Keratinocyte (primary cell): ENCODE measurements around the gene PEX16.

Source experiments
- CTCF ChIP-seq, 3 experiments: IDR thresholded peaks in 1 of 3; conservative IDR thresholded peaks in 1 of 3; optimal IDR thresholded peaks in 1 of 3; 2 replicates in 2 of 3; 3 replicates in 1 of 3; pipeline versions ENCODE3 to v1.5.1; 2011; ENCODE audit warnings: low read length in 3 of 3, mild to moderate bottlenecking in 3 of 3, moderate library complexity in 2 of 3, control low read depth in 1 of 3, inconsistent platforms in 1 of 3; ENCODE audit not compliant: insufficient read depth in 2 of 3; ENCODE audit errors: extremely low read depth in 1 of 3
- EZH2 ChIP-seq: IDR thresholded peaks from one replicate; pipeline ENCODE4 v1.6.1; 2012; ENCODE audit warnings: inconsistent platforms, mild to moderate bottlenecking, low read length, moderate library complexity

GRCh38 chr11:45960387-45961095 is 42.9 kb upstream of the PEX16 start:
- no peak for TF ChIP-seq CTCF (optimal IDR thresholded peaks at IDR 0.05 in 1 of 3, IDR thresholded peaks at IDR 0.05 in 1 of 3, conservative IDR thresholded peaks at IDR 0.05 in 1 of 3; ENCODE audit: extremely low read depth in 1 of 3, insufficient read depth in 2 of 3, low read length in 3 of 3)
- no peak for TF ChIP-seq EZH2
